HTERT RPE-1 (cell line): ENCODE results near the gene CHMP2A.

Experiments used
- in situ Hi-C: fragments of 300-500 bp; cut with MboI; formaldehyde crosslinking; loops from 4 replicates; pipeline ENCODE4 v1.14.3; 2020; ENCODE audit warnings: low sequenced_read_pairs

CHMP2A gene

GRCh38 chr19:58570770-58571574 is 16.1 kb upstream of the CHMP2A start:
- in situ Hi-C loops: no loop called here

- in situ Hi-C loops: no loop called here
These were observed 15.2 kb upstream of the CHMP2A start for GRCh38 chr19:58569943-58570670.

GRCh38 chr19:58569191-58569942 is 14.5 kb upstream of the CHMP2A start:
- in situ Hi-C loops: no loop called here

GRCh38 chr19:58568453-58569130 is 13.7 kb upstream of the CHMP2A start:
- in situ Hi-C loops: no loop called here

- in situ Hi-C loops: no loop called here
These were observed 12.1 kb upstream of the CHMP2A start for GRCh38 chr19:58566989-58567388.

GRCh38 chr19:58563823-58564222 is 8.9 kb upstream of the CHMP2A start:
- in situ Hi-C loops: no loop called here

GRCh38 chr19:58563034-58563573 is 8.2 kb upstream of the CHMP2A start:
- in situ Hi-C loops: no loop called here

GRCh38 chr19:58562122-58563033 is 7.5 kb upstream of the CHMP2A start:
- in situ Hi-C loops: no loop called here

GRCh38 chr19:58561373-58562121 is 6.6 kb upstream of the CHMP2A start:
- in situ Hi-C loops: no loop called here

GRCh38 chr19:58560921-58561320 is 6.0 kb upstream of the CHMP2A start:
- in situ Hi-C loops: no loop called here

- in situ Hi-C loops: no loop called here
These were observed 5.3 kb upstream of the CHMP2A start for GRCh38 chr19:58560007-58560887.

- in situ Hi-C loops: no loop called here
These were observed 4.5 kb upstream of the CHMP2A start for GRCh38 chr19:58559275-58560006.

GRCh38 chr19:58558623-58559274 is 3.8 kb upstream of the CHMP2A start:
- in situ Hi-C loops: no loop called here

- in situ Hi-C loops: no loop called here
These were observed 3.2 kb upstream of the CHMP2A start, which contains the start of gene UBE2M for GRCh38 chr19:58558066-58558622. UBE2M (minus strand) TSS chr19:58558611; CDS start chr19:58558381, 230 bp downstream.

GRCh38 chr19:58557221-58558065 is 2.5 kb upstream of the CHMP2A start:
- in situ Hi-C loops: no loop called here
